Neural progenitor cell (in vitro differentiated cells): ENCODE data around the gene RXRG. TPM values are rescaled to one million over a fixed set of nuclear protein-coding genes. Genes with fewer than 3 reads are reported as not detected.

Source experiments
- DNase-seq: peaks from one replicate; pipeline ENCODE4 v3.0.0-alpha.2; 2016; ENCODE audit warnings: low spot score
- H2AFZ ChIP-seq: fragments of 200-600 bp; sonication (generic); replicated peaks from 2 replicates; pipeline ENCODE4 v1.6.1; 2016; ENCODE audit warnings: antibody characterized with exemption
- H3F3A ChIP-seq: fragments of 200-600 bp; sonication (generic); 2 replicates; pipeline ENCODE4 v1.6.1; 2016; ENCODE audit warnings: antibody characterized with exemption, low read depth
- H3K27ac ChIP-seq: fragments of 200-600 bp; sonication (generic); 2 replicates; pipeline ENCODE4 v1.5.1; 2016; ENCODE audit warnings: mild to moderate bottlenecking
- H3K27me3 ChIP-seq: fragments of 200-600 bp; sonication (generic); 2 replicates; pipeline ENCODE4 v1.6.1; 2016; ENCODE audit warnings: mild to moderate bottlenecking, moderate library complexity
- H3K36me3 ChIP-seq: fragments of 200-600 bp; sonication (generic); 2 replicates; pipeline ENCODE4 v1.5.1; 2016
- H3K4me1 ChIP-seq: fragments of 200-600 bp; sonication (generic); 2 replicates; pipeline ENCODE4 v1.6.1; 2016; ENCODE audit warnings: mixed run types
- H3K4me2 ChIP-seq: fragments of 200-600 bp; sonication (generic); 2 replicates; pipeline ENCODE4 v1.6.1; 2016
- H3K4me3 ChIP-seq: fragments of 200-600 bp; sonication (generic); 2 replicates; pipeline ENCODE4 v1.5.1; 2016
- H3K79me2 ChIP-seq: fragments of 200-600 bp; sonication (generic); 2 replicates; pipeline ENCODE4 v1.6.1; 2016; ENCODE audit warnings: low read depth
- H3K9ac ChIP-seq: fragments of 200-600 bp; sonication (generic); 2 replicates; pipeline ENCODE4 v1.6.1; 2016
- H3K9me3 ChIP-seq: fragments of 200-600 bp; sonication (generic); 2 replicates; pipeline ENCODE4 v1.5.1; 2016; ENCODE audit warnings: low read depth
- H4K20me1 ChIP-seq: fragments of 200-600 bp; sonication (generic); 2 replicates; pipeline ENCODE4 v1.6.1; 2016; ENCODE audit warnings: low read depth
- H3K27ac Mint-ChIP-seq: 3 replicates; pipeline ENCODE4 v1.8.0; 2021; ENCODE audit warnings: mixed read lengths
- H3K27me3 Mint-ChIP-seq: 2 replicates; pipeline ENCODE4 v1.8.0; 2022; ENCODE audit warnings: low read depth, mild to moderate bottlenecking, inconsistent platforms, moderate library complexity, mixed read lengths; ENCODE audit not compliant: insufficient read depth
- H3K36me3 Mint-ChIP-seq: 3 replicates; pipeline ENCODE4 v1.8.0; 2021; ENCODE audit warnings: mixed read lengths
- H3K4me1 Mint-ChIP-seq: 3 replicates; pipeline ENCODE4 v1.8.0; 2021; ENCODE audit warnings: mixed read lengths
- H3K4me3 Mint-ChIP-seq: 3 replicates; pipeline ENCODE4 v1.8.0; 2021; ENCODE audit warnings: mild to moderate bottlenecking, moderate library complexity, mixed read lengths
- H3K9me3 Mint-ChIP-seq: 3 replicates; pipeline ENCODE4 v1.8.0; 2020; ENCODE audit warnings: mixed read lengths
- CTCF ChIP-seq: fragments of 200-600 bp; sonication (generic); IDR thresholded peaks from 2 replicates; pipeline ENCODE4 v1.5.1; 2017; ENCODE audit warnings: antibody characterized with exemption, mild to moderate bottlenecking
- EZH2 ChIP-seq: fragments of 200-600 bp; sonication (generic); IDR thresholded peaks from 2 replicates; pipeline ENCODE4 v1.6.1; 2017; ENCODE audit warnings: antibody characterized with exemption, mild to moderate bottlenecking, moderate library complexity
- EZH2phosphoT487 ChIP-seq: fragments of 200-600 bp; sonication (generic); IDR thresholded peaks from 2 replicates; pipeline ENCODE4 v1.6.1; 2017; ENCODE audit warnings: antibody characterized with exemption
- total RNA-seq: library from RNA; depleted of rRNA; stranded (reverse); fragments of >200 nt; gene quantifications from 2 replicates; pipeline ENCODE4 v1.2.3, GENCODE V29; 2015; ENCODE audit warnings: low replicate concordance

RXRG gene
- total RNA-seq, 1 donor from 2014 or later = not detected

- Mint-ChIP-seq H3K27ac (no peak overlapping the region), H3K27me3 (peaks cover 6% of the 10 kb centered on the region)
- no peaks in the 10 kb centered on the region for H3K9me3 ChIP-seq
Observed at GRCh38 chr1:165392634-165393571, 52.0 kb downstream of the RXRG start.

DNA sequence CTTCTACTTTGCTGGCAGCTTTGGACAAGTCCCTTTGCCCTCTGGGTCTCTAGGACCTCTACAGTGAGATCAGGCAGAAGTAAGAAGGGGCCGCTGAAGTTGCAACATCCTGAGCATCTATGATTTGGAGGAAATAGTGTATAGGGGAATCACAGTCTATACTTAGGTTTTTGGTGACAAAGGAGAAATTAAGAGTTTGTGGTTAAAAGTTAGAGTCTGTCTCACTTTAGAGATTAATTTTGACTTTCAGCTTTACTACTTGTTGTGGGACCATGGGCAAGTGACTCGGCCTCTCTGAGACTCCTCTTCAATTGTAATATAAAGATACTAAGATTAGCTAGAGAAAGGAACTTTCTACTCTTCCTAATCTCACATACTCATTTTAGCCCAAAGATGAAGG is 55.3 kb downstream of the RXRG start:
- H4K20me1 ChIP-seq = no peaks in the 10 kb centered on the region
- peaks cover 4% of the 10 kb centered on the region for H3K4me1 ChIP-seq
- no peaks in the 10 kb centered on the region for H3K36me3 ChIP-seq
- Mint-ChIP-seq H3K27me3 (peaks cover 6% of the 10 kb centered on the region), H3K9me3 (no peaks in the 10 kb centered on the region), H3K4me3 (no peak overlapping the region), H3K27ac (no peak overlapping the region), H3K4me1 (peaks cover 11% of the 10 kb centered on the region), H3K36me3 (no peaks in the 10 kb centered on the region)
- no peaks in the 10 kb centered on the region for H3K9me3 ChIP-seq
- H3K9ac ChIP-seq = no peak overlapping the region
- H3K27ac ChIP-seq = no peak overlapping the region
- no peak for TF ChIP-seq EZH2phosphoT487
- H3K4me3 ChIP-seq = no peak overlapping the region
- H3K79me2 ChIP-seq = no peaks in the 10 kb centered on the region
- H3K27me3 ChIP-seq = peaks cover 49% of the 10 kb centered on the region
- DNase-seq = no peak
- H3K4me2 ChIP-seq = no peak overlapping the region
- no peak overlapping the region for H2AFZ ChIP-seq
- H3F3A ChIP-seq = no peaks in the 10 kb centered on the region

More at GRCh38 chr1:165392634-165393571, 52.0 kb downstream of the RXRG start:
- Mint-ChIP-seq H3K4me3 (peak overlapping the region; percentile 39), H3K4me1 (peaks cover 11% of the 10 kb centered on the region), H3K36me3 (no peaks in the 10 kb centered on the region), H3K9me3 (no peaks in the 10 kb centered on the region)
- Histone ChIP-seq H3K4me3 (peak overlapping the region; percentile 35), H3K4me2 (peak overlapping the region; percentile 72), H3F3A (no peaks in the 10 kb centered on the region), H4K20me1 (no peaks in the 10 kb centered on the region), H3K4me1 (peaks cover 4% of the 10 kb centered on the region), H3K36me3 (no peaks in the 10 kb centered on the region), H3K9ac (no peak overlapping the region), H3K27me3 (peaks cover 44% of the 10 kb centered on the region), H2AFZ (peak overlapping the region; percentile 59), H3K27ac (no peak overlapping the region), H3K79me2 (no peaks in the 10 kb centered on the region)
- DNase-seq = peak; percentile 93
- no peak for TF ChIP-seq EZH2
- TF ChIP-seq CTCF = peak; percentile 99
- TF ChIP-seq EZH2phosphoT487 = no peak

DNA sequence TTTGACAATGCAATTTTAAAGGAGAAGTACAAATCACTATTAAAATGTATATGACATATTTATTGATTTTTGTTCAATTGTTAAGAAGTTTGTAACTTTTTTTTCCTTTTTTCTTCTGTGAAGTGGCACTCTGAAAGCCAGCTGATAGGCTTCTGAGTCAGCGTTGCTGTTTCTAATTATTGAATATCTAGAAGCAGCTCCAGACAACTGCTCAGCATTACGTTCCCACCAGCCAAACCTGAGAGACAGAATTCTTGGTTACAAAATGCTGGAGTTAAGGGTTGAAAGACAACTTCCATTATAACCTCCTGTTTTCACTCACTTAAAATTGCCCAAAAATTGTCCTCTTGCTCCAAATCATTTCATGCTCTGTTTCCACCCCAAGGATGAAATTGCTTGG is 57.0 kb downstream of the RXRG start:
- no peaks in the 10 kb centered on the region for H4K20me1 ChIP-seq
- no peak overlapping the region for H3K4me3 ChIP-seq
- no peaks in the 10 kb centered on the region for H3F3A ChIP-seq
- TF ChIP-seq CTCF (no peak), EZH2phosphoT487 (no peak), EZH2 (no peak)
- no peaks in the 10 kb centered on the region for H3K9me3 ChIP-seq
- H3K4me1 ChIP-seq = no peaks in the 10 kb centered on the region
- no peak overlapping the region for H3K27ac ChIP-seq
- no peaks in the 10 kb centered on the region for H3K79me2 ChIP-seq
- no peak for DNase-seq
- Mint-ChIP-seq H3K4me3 (no peak overlapping the region), H3K36me3 (no peaks in the 10 kb centered on the region), H3K27me3 (peaks cover 8% of the 10 kb centered on the region), H3K9me3 (no peaks in the 10 kb centered on the region), H3K4me1 (peaks cover 5% of the 10 kb centered on the region), H3K27ac (no peak overlapping the region)
- H2AFZ ChIP-seq = no peak overlapping the region
- H3K36me3 ChIP-seq = no peaks in the 10 kb centered on the region
- peaks cover 49% of the 10 kb centered on the region for H3K27me3 ChIP-seq
- H3K9ac ChIP-seq = no peak overlapping the region
- no peak overlapping the region for H3K4me2 ChIP-seq

GRCh38 chr1:165387505-165387904 is 57.4 kb downstream of the RXRG start:
- no peak overlapping the region for H2AFZ ChIP-seq
- Mint-ChIP-seq H3K4me3 (no peak overlapping the region), H3K4me1 (peaks cover under 1% of the 10 kb centered on the region), H3K9me3 (no peaks in the 10 kb centered on the region), H3K27me3 (peaks cover 7% of the 10 kb centered on the region), H3K27ac (no peak overlapping the region), H3K36me3 (no peaks in the 10 kb centered on the region)
- H3F3A ChIP-seq = no peaks in the 10 kb centered on the region
- H3K27ac ChIP-seq = no peak overlapping the region
- TF ChIP-seq EZH2 (no peak), EZH2phosphoT487 (no peak)
- H3K27me3 ChIP-seq = peaks cover 46% of the 10 kb centered on the region
- no peaks in the 10 kb centered on the region for H3K36me3 ChIP-seq
- H4K20me1 ChIP-seq = no peaks in the 10 kb centered on the region
- no peak overlapping the region for H3K9ac ChIP-seq
- no peaks in the 10 kb centered on the region for H3K4me1 ChIP-seq
- no peaks in the 10 kb centered on the region for H3K9me3 ChIP-seq
- DNase-seq = no peak
- no peaks in the 10 kb centered on the region for H3K79me2 ChIP-seq
- H3K4me3 ChIP-seq = no peak overlapping the region
- no peak overlapping the region for H3K4me2 ChIP-seq
